ENCODE results near the gene CFAP61. TPM values are rescaled to one million over a fixed set of nuclear protein-coding genes. Genes with fewer than 3 reads are reported as not detected.

Gene CFAP61
- polyA plus RNA-seq, 4 donors, result 0.12 to 5.3 (median 3.9) TPM

Other genes starting within 250 kb of the CFAP61 start
- 100 to 1,000 TPM in 2 of 4 donors, 10 to 100 TPM in 2; 60.5 to 103 (median 96.2) TPM for gene NAA20, start 35.2 kb upstream of the CFAP61 start, polyA plus RNA-seq (ENCODE audit: insufficient read length in 4 of 4)
- gene CRNKL1, start 66 bp upstream of the CFAP61 start, polyA plus RNA-seq (ENCODE audit: insufficient read length in 4 of 4), result 10 to 100 TPM; 35.3 to 50.6 (median 43.1) TPM